Measurements from ENCODE around the gene RIC8A. TPM values are rescaled to one million over a fixed set of nuclear protein-coding genes. Genes with fewer than 3 reads are reported as not detected.
A peak's percentile ranks its signal among the peaks of the same experiment; 100 is the strongest.

Gene RIC8A
- total and polyA plus RNA-seq, 2 experiments from 2014 or later, result 81.5 to 84.3 TPM

DNA sequence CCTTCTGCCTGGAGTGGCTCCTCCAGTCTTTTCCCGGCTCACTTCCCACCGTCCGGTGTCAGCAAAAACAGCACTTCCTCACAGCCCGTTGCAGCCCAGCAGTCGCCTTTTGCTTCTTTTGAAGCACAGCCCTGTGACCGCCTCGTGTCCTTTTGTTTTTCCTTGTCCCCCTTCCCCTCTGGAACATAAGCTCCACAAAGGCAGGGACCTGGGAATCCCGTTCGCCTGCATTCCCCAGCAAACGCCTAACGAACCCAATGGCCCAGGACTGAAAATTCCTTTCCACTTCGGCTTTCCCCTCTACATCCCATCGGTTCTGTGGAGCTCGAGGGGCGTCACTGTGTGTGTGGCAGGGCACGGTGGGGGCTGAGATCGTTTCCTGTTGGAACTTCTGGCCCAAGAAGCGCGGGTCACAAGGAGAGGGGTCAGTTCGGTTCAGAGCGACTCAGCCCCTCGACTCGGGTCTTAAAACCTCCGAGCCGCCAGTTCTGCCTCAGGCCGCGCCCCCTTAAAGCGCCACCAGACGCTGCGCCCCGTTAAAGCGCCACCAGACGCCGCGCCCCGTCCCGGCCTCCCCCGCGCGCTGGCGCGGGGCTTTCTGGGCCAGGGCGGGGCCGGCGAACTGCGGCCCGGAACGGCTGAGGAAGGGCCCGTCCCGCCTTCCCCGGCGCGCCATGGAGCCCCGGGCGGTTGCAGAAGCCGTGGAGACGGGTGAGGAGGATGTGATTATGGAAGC lies 841 bp downstream of the RIC8A start:
- H3K4me1 ChIP-seq (ENCODE audit: low read depth), result no peaks in the 10 kb centered on the region
- peaks cover 33% of the 10 kb centered on the region for H3K36me3 ChIP-seq
- peak overlapping the region; percentile 96 for H3K27ac ChIP-seq
- H3K27me3 ChIP-seq, result no peaks in the 10 kb centered on the region
- TF ChIP-seq, protein P1, sequence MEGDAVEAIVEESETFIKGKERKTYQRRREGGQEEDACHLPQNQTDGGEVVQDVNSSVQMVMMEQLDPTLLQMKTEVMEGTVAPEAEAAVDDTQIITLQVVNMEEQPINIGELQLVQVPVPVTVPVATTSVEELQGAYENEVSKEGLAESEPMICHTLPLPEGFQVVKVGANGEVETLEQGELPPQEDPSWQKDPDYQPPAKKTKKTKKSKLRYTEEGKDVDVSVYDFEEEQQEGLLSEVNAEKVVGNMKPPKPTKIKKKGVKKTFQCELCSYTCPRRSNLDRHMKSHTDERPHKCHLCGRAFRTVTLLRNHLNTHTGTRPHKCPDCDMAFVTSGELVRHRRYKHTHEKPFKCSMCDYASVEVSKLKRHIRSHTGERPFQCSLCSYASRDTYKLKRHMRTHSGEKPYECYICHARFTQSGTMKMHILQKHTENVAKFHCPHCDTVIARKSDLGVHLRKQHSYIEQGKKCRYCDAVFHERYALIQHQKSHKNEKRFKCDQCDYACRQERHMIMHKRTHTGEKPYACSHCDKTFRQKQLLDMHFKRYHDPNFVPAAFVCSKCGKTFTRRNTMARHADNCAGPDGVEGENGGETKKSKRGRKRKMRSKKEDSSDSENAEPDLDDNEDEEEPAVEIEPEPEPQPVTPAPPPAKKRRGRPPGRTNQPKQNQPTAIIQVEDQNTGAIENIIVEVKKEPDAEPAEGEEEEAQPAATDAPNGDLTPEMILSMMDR (IDR thresholded peaks at IDR 0.05; ENCODE audit: low read depth, low read length), result no peak
- H3K4me3 ChIP-seq, result peak overlapping the region; percentile 56
- no peaks in the 10 kb centered on the region for H3K9me3 ChIP-seq (ENCODE audit: low read depth)
- peak; percentile 76 to 89 for DNase-seq (ENCODE audit: low read depth in 1 of 2, low spot score in 1 of 2)

DNA sequence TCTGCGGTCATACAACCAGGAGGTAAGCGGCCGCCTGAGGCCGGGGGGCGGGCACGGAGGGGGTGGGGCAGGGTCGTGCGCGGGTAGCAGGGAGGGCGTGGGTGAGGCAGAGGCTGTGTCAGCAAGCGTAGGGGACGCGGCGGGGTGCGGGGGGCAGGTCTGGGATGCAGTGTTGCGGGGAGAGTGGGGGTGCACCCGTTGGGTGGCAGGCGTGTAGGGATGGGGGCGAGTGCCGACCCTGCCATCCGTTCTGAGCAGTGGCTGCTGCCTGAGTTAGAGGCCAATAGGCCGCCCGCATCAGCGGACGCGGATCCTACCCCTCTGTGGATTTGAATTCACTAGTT lies 1.4 kb downstream of the RIC8A start:
- H3K27ac ChIP-seq, result peak overlapping the region; percentile 96
- peaks cover 34% of the 10 kb centered on the region for H3K36me3 ChIP-seq
- TF ChIP-seq, protein P1 (IDR thresholded peaks at IDR 0.05; ENCODE audit: low read depth, low read length), result no peak
- DNase-seq (ENCODE audit: low read depth in 1 of 2, low spot score in 1 of 2), result peak in 1 of 2 donors; percentile 28
- peak overlapping the region; percentile 56 for H3K4me3 ChIP-seq
- H3K4me1 ChIP-seq (ENCODE audit: low read depth), result no peaks in the 10 kb centered on the region
- no peaks in the 10 kb centered on the region for H3K9me3 ChIP-seq (ENCODE audit: low read depth)
- H3K27me3 ChIP-seq, result no peaks in the 10 kb centered on the region

DNA sequence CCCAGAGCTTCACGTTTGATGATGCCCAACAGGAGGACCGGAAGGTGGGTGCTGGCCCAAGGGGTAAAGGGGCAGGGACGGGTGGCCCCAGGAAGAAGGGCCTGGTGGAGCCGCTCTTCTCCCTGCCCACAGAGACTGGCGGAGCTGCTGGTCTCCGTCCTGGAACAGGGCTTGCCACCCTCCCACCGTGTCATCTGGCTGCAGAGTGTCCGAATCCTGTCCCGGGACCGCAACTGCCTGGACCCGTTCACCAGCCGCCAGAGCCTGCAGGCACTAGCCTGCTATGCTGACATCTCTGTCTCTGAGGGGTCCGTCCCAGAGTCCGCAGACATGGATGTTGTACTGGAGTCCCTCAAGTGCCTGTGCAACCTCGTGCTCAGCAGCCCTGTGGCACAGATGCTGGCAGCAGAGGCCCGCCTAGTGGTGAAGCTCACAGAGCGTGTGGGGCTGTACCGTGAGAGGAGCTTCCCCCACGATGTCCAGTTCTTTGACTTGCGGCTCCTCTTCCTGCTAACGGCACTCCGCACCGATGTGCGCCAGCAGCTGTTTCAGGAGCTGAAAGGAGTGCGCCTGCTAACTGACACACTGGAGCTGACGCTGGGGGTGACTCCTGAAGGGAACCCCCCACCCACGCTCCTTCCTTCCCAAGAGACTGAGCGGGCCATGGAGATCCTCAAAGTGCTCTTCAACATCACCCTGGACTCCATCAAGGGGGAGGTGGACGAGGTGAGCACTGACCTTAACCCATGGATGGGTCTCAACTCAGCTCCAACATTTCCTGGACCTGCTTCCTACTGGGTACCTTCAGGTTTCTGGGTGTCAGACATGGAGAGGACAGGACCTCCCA lies 2.0 kb downstream of the RIC8A start:
- TF ChIP-seq, protein P1 (IDR thresholded peaks at IDR 0.05; ENCODE audit: low read depth, low read length), result no peak
- Histone ChIP-seq H3K4me3 (peak overlapping the region; percentile 56), H3K9me3 (ENCODE audit: low read depth) (no peaks in the 10 kb centered on the region), H3K27me3 (no peaks in the 10 kb centered on the region), H3K4me1 (ENCODE audit: low read depth) (no peaks in the 10 kb centered on the region), H3K36me3 (peaks cover 40% of the 10 kb centered on the region), H3K27ac (peak overlapping the region; percentile 96)
- DNase-seq (ENCODE audit: low read depth in 1 of 2, low spot score in 1 of 2), result no peak

DNA sequence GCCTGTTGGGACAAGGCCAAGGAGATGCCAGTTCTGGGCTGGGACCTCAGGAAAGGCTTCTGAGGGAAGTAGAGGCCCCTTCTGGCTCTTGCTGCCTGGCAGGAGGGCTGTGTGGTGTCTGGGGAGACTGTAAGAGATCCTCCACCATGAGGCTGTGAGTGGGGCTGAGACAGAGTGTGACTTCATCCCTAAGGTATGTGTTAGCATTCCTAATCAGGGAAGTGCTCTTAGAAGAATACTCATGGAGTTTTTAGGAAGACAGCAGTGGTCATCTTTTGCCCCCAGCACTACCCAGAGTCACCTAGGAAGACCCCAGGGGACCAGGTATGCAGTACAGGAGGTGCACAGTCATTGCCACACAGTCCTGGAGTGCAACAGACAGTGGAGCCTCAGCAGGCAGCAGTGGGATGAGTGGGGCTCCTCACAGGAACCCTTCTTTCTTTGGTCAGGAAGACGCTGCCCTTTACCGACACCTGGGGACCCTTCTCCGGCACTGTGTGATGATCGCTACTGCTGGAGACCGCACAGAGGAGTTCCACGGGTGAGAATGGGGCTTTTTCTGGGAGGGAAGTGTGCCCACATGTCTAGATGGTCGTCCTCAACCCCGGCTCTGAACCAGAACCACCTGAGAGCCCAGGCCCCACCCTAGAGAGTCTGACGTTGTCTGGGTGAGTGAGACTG lies 2.8 kb downstream of the RIC8A start:
- peaks cover 46% of the 10 kb centered on the region for H3K36me3 ChIP-seq
- TF ChIP-seq, protein P1 (IDR thresholded peaks at IDR 0.05; ENCODE audit: low read depth, low read length), result no peak

DNA sequence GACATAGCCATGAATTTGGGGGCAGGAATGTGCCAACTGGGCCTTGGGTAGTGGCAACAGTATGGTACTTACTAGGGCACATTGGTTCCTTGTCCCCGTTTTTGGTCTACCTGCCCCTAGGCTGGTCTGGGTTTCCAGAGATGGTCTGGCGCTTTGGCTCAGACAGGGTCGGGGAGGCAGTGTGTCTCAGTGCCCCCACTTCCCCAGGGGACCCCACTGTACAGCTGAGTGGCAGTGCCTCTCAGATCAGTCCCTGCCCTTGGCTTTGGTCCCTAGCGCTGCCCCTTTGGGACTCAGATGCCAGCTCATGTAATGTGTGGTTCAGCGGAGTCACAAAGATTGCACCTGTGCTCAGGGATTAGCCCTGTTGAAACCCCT lies 3.3 kb downstream of the RIC8A start:
- Histone ChIP-seq H3K36me3 (peaks cover 50% of the 10 kb centered on the region), H3K4me3 (no peak overlapping the region), H3K9me3 (ENCODE audit: low read depth) (no peaks in the 10 kb centered on the region), H3K27me3 (no peaks in the 10 kb centered on the region), H3K27ac (no peak overlapping the region), H3K4me1 (ENCODE audit: low read depth) (no peaks in the 10 kb centered on the region)
- no peak for DNase-seq (ENCODE audit: low read depth in 1 of 2, low spot score in 1 of 2)
- TF ChIP-seq, protein P1 (IDR thresholded peaks at IDR 0.05; ENCODE audit: low read depth, low read length), result no peak

More for the DNA sequence above, 2.8 kb downstream of the RIC8A start:
- Histone ChIP-seq H3K27me3 (no peaks in the 10 kb centered on the region), H3K4me3 (no peak overlapping the region), H3K9me3 (ENCODE audit: low read depth) (no peaks in the 10 kb centered on the region), H3K27ac (no peak overlapping the region), H3K4me1 (ENCODE audit: low read depth) (no peaks in the 10 kb centered on the region)
- peak in 1 of 2 donors; percentile 66 for DNase-seq (ENCODE audit: low read depth in 1 of 2, low spot score in 1 of 2)
